HepG2 (cell line): ENCODE results near the gene MUL1. TPM values are rescaled to one million over a fixed set of nuclear protein-coding genes. Genes with fewer than 3 reads are reported as not detected.
A peak's percentile ranks its signal among the peaks of the same experiment; 100 is the strongest.

ENCODE experiments used
- AHR ChIP-seq: IDR thresholded peaks from 2 replicates; pipeline ENCODE4 v1.6.1; 2018; ENCODE audit warnings: missing genetic modification reagents, missing compliant biosample characterization
- BHLHE40 ChIP-seq: IDR thresholded peaks from 2 replicates; pipeline ENCODE4 v1.6.1; 2011; ENCODE audit warnings: low read length, improper control_type of control experiment
- CCAR2 ChIP-seq: fragments of 200-400 bp; formaldehyde crosslinking; optimal IDR thresholded peaks from 2 replicates; pipeline ENCODE3; 2018; ENCODE audit warnings: low read depth, mild to moderate bottlenecking, low read length, moderate library complexity
- FOXA1 ChIP-seq, 2 experiments: fragments of 450-650 bp in 1 of 2; sonication (generic) in 1 of 2; formaldehyde crosslinking in 1 of 2; IDR thresholded peaks; 2 replicates each; pipeline versions ENCODE4 v1.4.0 to v1.6.1; 2016 to 2020; ENCODE audit warnings: missing genetic modification reagents in 1 of 2
- GABPA ChIP-seq, 2 experiments: IDR thresholded peaks; 2 replicates each; pipeline ENCODE4 v1.6.1; 2011 to 2016; ENCODE audit warnings: low read depth in 2 of 2, low read length in 1 of 2, missing biosample characterization in 1 of 2, missing genetic modification characterization in 1 of 2
- KAT7 ChIP-seq: IDR thresholded peaks from 2 replicates; pipeline ENCODE4 v1.6.1; 2018; ENCODE audit warnings: borderline replicate concordance, missing compliant biosample characterization
- PHF5A ChIP-seq: IDR thresholded peaks from one replicate; pipeline ENCODE4 v1.6.1; 2018; ENCODE audit warnings: low read depth, missing genetic modification reagents; ENCODE audit not compliant: unreplicated experiment
- RAD21 ChIP-seq: fragments of 450-650 bp; formaldehyde crosslinking; IDR thresholded peaks from 2 replicates; pipeline ENCODE4 v1.5.0; 2020; ENCODE audit warnings: mild to moderate bottlenecking
- RORA ChIP-seq: sonication (generic); formaldehyde crosslinking; IDR thresholded peaks from 2 replicates; pipeline ENCODE4 v1.5.0; 2020; ENCODE audit warnings: mild to moderate bottlenecking, missing genetic modification reagents, moderate library complexity
- SP4 ChIP-seq: sonication (generic); formaldehyde crosslinking; IDR thresholded peaks from 2 replicates; pipeline ENCODE4 v1.8.1; 2023; ENCODE audit warnings: mild to moderate bottlenecking, missing genetic modification reagents
- SP5 ChIP-seq: IDR thresholded peaks from 2 replicates; pipeline ENCODE4 v1.6.1; 2016; ENCODE audit warnings: low read depth, borderline replicate concordance
- SSRP1 ChIP-seq: IDR thresholded peaks from 2 replicates; pipeline ENCODE4 v1.6.1; 2016; ENCODE audit warnings: control low read depth
- ZNF317 ChIP-seq: sonication (generic); formaldehyde crosslinking; IDR thresholded peaks from 2 replicates; pipeline ENCODE4 v1.5.0; 2020; ENCODE audit warnings: mild to moderate bottlenecking, missing genetic modification reagents
- ZNF468 ChIP-seq: sonication (generic); formaldehyde crosslinking; IDR thresholded peaks from 2 replicates; pipeline ENCODE4 v1.8.0; 2022; ENCODE audit warnings: mild to moderate bottlenecking, moderate library complexity, missing genetic modification reagents
- ZNF607 ChIP-seq: sonication (generic); formaldehyde crosslinking; IDR thresholded peaks from 2 replicates; pipeline ENCODE4 v1.5.1; 2020; ENCODE audit warnings: missing genetic modification reagents, mild to moderate bottlenecking, borderline replicate concordance
- ZNF879 ChIP-seq: sonication (generic); formaldehyde crosslinking; IDR thresholded peaks from 2 replicates; pipeline ENCODE4 v1.8.1; 2023; ENCODE audit warnings: missing genetic modification reagents
- polyA plus RNA-seq, 8 experiments: library from polyadenylated mRNA; depleted of rRNA in 3 of 8; stranded (reverse) in 7 of 8; unstranded in 1 of 8; fragments of >200 nt; fragmentation: Illumina TruSeq in 4 of 8; extraction: Trizol in 4 of 8; gene quantifications; 2 replicates each; pipeline versions ENCODE4 v1.2.1 to v1.2.3, GENCODE V29; 2011 to 2016; ENCODE audit warnings: low read depth in 4 of 8, missing spikeins in 1 of 8, mixed read lengths in 1 of 8; ENCODE audit not compliant: insufficient read depth in 1 of 8
- total RNA-seq, 5 experiments: library from RNA; depleted of rRNA; stranded (reverse); fragments of >200 nt; fragmentation: Illumina TruSeq; extraction: Trizol; gene quantifications; 2 replicates each; pipeline ENCODE4 v1.2.3, GENCODE V29; 2016; ENCODE audit warnings: low read depth in 1 of 5
- TF ChIP-seq, protein P1 (sequence below): sonication (generic); formaldehyde crosslinking; IDR thresholded peaks from 2 replicates; pipeline ENCODE4 v1.4.0; 2020; ENCODE audit warnings: missing genetic modification reagents
- TF ChIP-seq, protein P2 (sequence below): sonication (generic); formaldehyde crosslinking; IDR thresholded peaks from 2 replicates; pipeline ENCODE4 v1.4.0; 2020; ENCODE audit warnings: missing genetic modification reagents, borderline replicate concordance
- TF ChIP-seq, protein P3 (sequence below): sonication (generic); formaldehyde crosslinking; IDR thresholded peaks from 2 replicates; pipeline ENCODE4 v1.4.0; 2020; ENCODE audit warnings: missing genetic modification reagents
- TF ChIP-seq, protein P4 (sequence below): sonication (generic); formaldehyde crosslinking; IDR thresholded peaks from 2 replicates; pipeline ENCODE4 v1.8.1; 2022; ENCODE audit warnings: mild to moderate bottlenecking, missing genetic modification reagents

The MUL1 gene
- total and polyA plus RNA-seq, 2 of the 13 experiments (the other 11 are each of a cell fraction or from before 2014, with no cell fraction given) = 21.5 to 26.5 TPM

DNA sequence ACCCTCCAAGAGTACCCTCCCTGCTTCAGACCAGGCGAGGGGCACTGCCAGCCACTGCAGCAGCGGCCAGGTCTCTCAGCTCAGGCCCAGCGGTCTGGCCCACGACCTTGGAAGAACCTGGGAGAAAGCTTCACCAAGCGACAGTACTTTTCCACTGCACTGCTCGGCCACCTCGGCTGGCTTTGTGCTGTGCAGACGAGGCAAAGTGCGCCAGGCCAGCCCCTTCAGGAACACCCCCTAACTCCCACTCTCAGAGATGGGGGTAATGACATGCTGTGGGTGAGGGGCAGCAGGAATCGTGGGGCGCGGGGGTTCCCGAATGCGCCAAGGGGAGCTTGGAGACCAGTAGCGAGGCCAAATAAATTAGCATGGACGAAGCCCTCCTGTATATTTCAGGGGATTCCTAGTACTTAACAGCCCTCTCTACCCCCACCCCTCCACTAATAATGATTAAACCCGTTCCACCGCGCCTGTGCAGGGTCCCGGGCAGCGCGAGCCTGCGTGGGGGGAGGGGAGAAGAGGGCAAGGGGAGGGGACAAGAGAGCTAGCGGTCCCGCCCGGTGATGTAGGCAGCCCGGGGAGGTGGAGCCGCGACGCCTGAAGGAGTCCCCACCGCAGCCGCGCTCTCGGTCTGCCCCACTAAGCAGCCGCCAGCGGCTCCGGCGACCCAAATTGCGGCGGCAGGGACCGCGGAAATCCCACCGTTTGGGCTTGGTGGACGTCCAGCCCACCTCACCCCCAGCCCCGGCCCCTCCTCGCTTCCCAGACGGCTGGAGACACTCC, 44.2 kb upstream of the MUL1 start, which contains the start of gene FAM43B (continued):
- TF ChIP-seq RORA (no peak), ZNF879 (CRISPR knock-in tag) (no peak), RAD21 (CRISPR knock-in tag) (no peak), CCAR2 (no peak), PHF5A (CRISPR knock-in tag) (no peak), SP5 (CRISPR knock-in tag) (no peak), ZNF468 (CRISPR knock-in tag) (0 out of 2 replicates have a peak, but pooled peaks have one; percentile 47), BHLHE40 (peak; percentile 87), SSRP1 (peak; percentile 59; the same call in 1 of the 2 replicates), ZNF317 (CRISPR knock-in tag) (no peak; the same call in none of the 2 replicates), SP4 (CRISPR knock-in tag) (peak; percentile 64), FOXA1 (IDR thresholded peaks at IDR 0.05) (no peak), FOXA1 (CRISPR knock-in tag; IDR thresholded peaks at IDR 0.05) (0 out of 2 replicates have a peak, but pooled peaks have one; percentile 9), AHR (no peak), KAT7 (CRISPR knock-in tag) (no peak), GABPA (IDR thresholded peaks at IDR 0.05; ENCODE audit: low read depth, low read length) (no peak), GABPA (CRISPR knock-in tag; IDR thresholded peaks at IDR 0.05; ENCODE audit: low read depth) (no peak; the same call in 1 of the 2 replicates), ZNF607 (CRISPR knock-in tag) (no peak)
- TF ChIP-seq, protein P1, sequence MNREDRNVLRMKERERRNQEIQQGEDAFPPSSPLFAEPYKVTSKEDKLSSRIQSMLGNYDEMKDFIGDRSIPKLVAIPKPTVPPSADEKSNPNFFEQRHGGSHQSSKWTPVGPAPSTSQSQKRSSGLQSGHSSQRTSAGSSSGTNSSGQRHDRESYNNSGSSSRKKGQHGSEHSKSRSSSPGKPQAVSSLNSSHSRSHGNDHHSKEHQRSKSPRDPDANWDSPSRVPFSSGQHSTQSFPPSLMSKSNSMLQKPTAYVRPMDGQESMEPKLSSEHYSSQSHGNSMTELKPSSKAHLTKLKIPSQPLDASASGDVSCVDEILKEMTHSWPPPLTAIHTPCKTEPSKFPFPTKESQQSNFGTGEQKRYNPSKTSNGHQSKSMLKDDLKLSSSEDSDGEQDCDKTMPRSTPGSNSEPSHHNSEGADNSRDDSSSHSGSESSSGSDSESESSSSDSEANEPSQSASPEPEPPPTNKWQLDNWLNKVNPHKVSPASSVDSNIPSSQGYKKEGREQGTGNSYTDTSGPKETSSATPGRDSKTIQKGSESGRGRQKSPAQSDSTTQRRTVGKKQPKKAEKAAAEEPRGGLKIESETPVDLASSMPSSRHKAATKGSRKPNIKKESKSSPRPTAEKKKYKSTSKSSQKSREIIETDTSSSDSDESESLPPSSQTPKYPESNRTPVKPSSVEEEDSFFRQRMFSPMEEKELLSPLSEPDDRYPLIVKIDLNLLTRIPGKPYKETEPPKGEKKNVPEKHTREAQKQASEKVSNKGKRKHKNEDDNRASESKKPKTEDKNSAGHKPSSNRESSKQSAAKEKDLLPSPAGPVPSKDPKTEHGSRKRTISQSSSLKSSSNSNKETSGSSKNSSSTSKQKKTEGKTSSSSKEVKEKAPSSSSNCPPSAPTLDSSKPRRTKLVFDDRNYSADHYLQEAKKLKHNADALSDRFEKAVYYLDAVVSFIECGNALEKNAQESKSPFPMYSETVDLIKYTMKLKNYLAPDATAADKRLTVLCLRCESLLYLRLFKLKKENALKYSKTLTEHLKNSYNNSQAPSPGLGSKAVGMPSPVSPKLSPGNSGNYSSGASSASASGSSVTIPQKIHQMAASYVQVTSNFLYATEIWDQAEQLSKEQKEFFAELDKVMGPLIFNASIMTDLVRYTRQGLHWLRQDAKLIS (CRISPR knock-in tag) = no peak
- TF ChIP-seq, protein P2, sequence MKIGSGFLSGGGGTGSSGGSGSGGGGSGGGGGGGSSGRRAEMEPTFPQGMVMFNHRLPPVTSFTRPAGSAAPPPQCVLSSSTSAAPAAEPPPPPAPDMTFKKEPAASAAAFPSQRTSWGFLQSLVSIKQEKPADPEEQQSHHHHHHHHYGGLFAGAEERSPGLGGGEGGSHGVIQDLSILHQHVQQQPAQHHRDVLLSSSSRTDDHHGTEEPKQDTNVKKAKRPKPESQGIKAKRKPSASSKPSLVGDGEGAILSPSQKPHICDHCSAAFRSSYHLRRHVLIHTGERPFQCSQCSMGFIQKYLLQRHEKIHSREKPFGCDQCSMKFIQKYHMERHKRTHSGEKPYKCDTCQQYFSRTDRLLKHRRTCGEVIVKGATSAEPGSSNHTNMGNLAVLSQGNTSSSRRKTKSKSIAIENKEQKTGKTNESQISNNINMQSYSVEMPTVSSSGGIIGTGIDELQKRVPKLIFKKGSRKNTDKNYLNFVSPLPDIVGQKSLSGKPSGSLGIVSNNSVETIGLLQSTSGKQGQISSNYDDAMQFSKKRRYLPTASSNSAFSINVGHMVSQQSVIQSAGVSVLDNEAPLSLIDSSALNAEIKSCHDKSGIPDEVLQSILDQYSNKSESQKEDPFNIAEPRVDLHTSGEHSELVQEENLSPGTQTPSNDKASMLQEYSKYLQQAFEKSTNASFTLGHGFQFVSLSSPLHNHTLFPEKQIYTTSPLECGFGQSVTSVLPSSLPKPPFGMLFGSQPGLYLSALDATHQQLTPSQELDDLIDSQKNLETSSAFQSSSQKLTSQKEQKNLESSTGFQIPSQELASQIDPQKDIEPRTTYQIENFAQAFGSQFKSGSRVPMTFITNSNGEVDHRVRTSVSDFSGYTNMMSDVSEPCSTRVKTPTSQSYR = peak; percentile 97
- TF ChIP-seq, protein P3, sequence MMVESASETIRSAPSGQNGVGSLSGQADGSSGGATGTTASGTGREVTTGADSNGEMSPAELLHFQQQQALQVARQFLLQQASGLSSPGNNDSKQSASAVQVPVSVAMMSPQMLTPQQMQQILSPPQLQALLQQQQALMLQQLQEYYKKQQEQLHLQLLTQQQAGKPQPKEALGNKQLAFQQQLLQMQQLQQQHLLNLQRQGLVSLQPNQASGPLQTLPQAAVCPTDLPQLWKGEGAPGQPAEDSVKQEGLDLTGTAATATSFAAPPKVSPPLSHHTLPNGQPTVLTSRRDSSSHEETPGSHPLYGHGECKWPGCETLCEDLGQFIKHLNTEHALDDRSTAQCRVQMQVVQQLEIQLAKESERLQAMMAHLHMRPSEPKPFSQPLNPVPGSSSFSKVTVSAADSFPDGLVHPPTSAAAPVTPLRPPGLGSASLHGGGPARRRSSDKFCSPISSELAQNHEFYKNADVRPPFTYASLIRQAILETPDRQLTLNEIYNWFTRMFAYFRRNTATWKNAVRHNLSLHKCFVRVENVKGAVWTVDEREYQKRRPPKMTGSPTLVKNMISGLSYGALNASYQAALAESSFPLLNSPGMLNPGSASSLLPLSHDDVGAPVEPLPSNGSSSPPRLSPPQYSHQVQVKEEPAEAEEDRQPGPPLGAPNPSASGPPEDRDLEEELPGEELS (CRISPR knock-in tag) = no peak
- TF ChIP-seq, protein P4, sequence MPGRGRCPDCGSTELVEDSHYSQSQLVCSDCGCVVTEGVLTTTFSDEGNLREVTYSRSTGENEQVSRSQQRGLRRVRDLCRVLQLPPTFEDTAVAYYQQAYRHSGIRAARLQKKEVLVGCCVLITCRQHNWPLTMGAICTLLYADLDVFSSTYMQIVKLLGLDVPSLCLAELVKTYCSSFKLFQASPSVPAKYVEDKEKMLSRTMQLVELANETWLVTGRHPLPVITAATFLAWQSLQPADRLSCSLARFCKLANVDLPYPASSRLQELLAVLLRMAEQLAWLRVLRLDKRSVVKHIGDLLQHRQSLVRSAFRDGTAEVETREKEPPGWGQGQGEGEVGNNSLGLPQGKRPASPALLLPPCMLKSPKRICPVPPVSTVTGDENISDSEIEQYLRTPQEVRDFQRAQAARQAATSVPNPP = peak; percentile 73; the same call in 1 of the 2 replicates
